ENCODE results near the gene BACE2.
"Not testable (repeated sequence)": the region's sequence is repeated elsewhere in the genome, so short reads cannot be mapped to it uniquely, and the experiment has no call there.

BACE2 gene

DNA sequence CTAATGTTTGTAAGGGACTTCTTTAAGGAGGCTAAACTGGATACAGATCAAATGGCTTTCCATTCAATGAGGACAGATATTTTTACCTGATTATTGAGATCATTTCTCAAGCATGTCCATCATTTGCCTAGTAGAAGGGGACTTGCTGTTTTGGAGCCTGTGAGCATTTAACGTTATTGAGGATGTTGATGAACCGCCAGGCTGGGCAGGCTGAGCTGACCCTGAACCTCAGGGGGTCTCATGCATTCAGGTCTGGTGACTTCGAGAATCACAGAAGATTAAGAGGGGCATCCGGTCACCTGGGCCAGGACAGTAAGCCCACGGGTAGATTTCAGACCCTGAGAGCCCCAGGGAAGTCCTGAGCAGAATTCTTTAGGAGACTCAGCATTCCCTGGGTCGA lies 63.1 kb downstream of the BACE2 start:
- no peak for DNase-seq (ENCODE audit: low read depth, low spot score)
- H3K27ac ChIP-seq, result no peak overlapping the region

DNA sequence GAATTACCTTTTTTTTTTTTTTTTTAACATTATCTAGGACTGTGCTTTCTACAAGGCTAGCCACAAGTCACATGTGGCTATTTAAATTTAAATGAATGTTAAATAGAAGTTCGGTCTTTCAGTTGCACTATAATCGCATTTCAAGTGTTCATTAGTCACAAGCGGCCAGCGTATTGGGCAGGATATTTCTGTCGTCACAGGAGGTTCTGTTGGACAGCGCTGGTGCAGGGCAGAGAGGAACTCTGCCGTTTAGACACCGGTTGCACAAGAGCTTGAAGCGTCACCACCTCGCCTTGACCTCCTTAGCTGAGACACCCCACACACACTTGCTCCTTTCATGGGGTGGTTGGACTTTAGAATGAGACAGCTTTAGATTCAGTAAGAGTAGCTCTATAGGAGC lies 64.1 kb downstream of the BACE2 start:
- H3K27ac ChIP-seq, result no peak overlapping the region
- no peak for DNase-seq (ENCODE audit: low read depth, low spot score)

DNA sequence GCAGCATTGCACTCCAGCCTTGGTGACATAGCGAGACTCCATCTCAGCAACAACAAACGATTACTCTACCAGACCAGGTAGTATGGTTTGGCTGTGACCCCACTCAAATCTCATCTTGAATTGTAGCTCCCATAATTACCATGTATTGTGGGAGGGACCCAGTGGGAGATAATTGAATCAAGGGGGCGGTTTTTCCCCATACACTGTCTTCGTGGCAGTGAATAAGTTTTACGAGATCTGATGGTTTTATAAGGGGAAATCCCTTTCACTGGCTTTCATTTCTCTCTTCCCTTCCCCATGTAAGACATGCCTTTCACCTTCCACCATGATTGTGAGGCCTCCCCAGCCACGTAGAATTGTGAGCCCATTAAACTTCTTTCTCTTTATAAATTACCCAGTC lies 66.0 kb downstream of the BACE2 start:
- no peak for DNase-seq (ENCODE audit: low read depth, low spot score)
- no peak overlapping the region for H3K27ac ChIP-seq

DNA sequence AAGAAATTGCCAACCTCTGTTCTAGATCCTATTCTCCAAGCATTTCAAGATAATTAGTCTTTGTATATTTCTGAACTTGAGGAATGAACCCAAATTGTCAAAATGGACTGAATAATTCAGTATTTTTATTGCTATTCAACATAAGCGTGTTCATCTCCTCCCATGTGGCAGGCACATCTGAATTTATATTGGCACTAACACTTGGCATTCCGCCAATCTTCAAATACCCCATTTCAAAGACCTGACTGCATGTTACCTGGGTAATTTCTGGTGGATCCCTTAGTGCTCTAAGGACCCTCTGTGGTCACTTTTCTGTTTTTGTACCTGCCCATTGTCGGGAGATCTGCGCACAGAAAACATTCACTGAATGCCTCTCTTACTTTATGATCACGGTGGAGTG lies 66.6 kb downstream of the BACE2 start:
- no peak for DNase-seq (ENCODE audit: low read depth, low spot score)

DNA sequence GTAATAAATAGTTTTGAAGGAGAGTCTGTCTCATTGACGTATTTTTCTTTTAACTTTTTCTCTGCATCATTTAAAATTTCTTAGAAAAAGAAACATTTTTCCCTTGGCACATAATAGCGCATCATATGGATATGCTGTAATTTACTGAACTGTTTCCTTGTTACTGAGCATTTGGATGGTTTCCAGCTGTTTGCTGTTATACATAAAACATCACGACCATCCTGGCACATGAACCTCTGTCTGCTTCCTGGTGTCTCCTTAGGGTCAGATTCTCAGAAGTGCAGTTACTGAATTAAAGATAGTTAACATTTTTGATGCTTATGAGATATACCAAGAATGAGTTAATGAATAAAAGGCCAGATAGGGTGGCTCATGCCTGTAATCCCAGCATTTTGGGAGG lies 67.2 kb downstream of the BACE2 start:
- DNase-seq (ENCODE audit: low read depth, low spot score), result no peak
- H3K27ac ChIP-seq, result no peak overlapping the region

More for the DNA sequence above, 66.6 kb downstream of the BACE2 start:
- H3K27ac ChIP-seq, result no peak overlapping the region

DNA sequence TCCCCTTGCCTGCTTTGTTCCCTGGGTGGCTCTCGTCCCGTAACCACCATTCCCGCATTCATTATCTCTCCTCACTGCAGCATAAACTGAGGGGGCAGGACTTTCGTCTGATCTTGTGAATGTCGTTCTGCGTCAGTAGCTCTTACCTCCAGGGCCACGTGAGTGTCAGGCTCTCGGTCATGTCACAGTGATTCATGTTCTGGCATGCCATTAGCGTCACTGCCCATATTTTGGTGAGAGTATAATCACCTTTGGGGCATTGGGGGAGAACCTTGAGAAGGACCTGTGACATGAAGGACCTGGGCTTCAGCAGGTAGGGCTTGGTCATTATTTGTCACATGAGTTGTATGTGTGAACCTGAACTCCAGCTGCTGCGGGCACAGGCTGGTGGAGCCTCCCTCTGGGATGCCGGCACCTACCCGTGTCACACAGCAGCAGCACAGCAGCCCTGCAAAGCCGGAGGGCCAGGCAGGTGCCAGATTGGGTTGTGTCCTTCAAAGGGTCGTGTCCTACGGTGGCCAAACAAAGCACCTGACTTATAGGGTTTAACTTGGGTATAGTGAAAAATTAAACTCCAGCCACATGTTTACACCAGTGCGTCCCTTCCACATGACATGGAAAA lies 68.5 kb downstream of the BACE2 start:
- H3K27ac ChIP-seq, result no peak overlapping the region
- DNase-seq (ENCODE audit: low read depth, low spot score), result no peak

DNA sequence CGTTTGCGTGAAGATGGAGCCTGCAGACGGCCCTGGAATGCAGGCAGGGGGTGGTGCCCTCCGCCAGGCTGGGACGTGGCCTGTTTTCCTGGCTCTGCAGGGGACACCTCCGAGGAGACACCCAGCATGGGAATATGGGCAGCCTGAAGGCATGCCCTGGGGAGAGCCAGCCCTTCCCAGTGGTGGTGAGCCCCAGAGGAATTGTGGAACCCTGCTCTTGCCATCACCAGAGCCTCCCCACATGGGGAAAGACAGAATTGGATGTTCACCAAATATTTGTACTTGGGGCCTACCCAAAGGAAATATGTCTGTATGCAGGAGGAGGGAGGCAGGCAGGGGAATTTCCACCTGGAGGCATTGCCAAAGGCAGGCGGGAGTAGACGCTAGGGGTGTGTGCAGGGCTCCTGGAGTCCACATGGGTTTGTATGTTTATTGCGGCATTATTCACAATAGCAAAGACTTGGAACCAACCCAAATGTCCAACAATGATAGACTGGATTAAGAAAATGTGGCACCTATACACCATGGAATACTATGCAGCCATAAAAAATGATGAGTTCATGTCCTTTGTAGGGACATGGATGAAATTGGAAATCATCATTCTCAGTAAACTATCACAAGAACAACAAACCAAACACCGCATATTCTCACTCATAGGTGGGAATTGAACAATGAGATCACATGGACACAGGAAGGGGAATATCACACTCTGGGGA lies 70.3 kb downstream of the BACE2 start:
- not testable (repeated sequence) for DNase-seq (ENCODE audit: low read depth, low spot score); H3K27ac ChIP-seq

DNA sequence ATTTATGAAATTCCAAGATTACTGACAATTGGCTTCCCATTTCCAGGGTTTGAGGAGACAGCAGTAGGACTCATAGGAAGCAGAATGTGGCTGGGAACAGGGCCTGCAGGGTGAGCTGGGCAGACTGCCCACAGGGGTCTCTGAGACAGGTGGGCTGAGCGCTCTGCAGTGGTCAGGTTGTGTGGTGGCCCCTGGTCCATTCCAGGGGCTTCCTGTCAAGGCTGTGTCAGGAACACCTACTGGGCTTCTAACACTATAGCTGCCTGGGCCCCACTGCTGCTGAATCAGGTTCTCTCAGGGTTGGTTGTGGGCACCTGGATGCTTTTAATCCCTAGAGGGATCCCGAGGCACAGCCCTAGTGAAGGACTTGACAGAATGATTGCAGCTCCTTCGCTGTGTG lies 72.1 kb downstream of the BACE2 start:
- no peak overlapping the region for H3K27ac ChIP-seq
- no peak for DNase-seq (ENCODE audit: low read depth, low spot score)

DNA sequence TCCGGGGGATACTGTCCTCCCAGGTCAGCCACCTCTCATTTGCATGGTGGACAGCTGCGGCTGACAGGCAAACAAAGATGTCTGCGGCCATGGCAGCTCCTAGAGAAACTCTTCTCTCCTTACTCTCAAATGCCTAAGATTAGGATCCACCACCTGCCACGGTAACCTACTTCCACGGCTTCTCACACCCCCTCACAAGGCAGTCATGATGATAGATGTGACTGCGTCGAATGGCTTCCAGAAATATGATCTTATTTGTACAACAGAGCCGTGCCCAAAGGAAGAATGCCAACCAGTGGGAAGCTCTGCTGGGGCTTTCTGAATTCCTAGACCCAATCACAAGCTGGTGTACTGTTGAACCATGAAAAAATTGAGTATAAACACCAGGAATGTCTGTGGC lies 73.4 kb downstream of the BACE2 start:
- H3K27ac ChIP-seq, result no peak overlapping the region
- DNase-seq (ENCODE audit: low read depth, low spot score), result no peak

DNA sequence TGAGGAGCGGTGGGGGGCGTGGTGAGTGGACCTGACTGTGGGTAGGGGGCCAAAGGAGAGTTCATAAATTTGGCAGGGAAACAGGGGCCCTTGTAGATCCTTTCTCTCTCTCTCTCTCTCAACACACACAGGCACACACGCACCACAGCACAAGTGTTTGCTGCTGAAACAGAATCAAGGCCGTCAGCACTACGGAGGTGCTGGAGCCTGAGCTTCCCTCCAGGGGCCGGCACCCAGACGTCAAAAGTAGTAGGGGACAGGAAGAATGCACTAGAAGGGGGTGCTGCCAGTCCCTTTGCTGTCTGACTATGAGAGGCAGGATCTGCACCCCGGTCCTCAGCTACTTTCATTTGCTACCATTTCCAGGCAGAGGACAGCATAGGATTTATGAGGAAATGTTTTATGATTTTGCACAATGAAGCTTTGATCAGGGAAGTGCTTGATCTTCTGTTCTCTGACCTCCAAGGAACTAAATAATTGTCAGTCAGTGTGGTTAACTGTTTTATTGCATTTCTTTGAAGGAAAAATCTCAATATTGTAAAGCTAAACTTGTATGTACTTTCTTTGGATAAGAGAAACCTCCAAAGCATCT lies 74.4 kb downstream of the BACE2 start:
- no peak for DNase-seq (ENCODE audit: low read depth, low spot score)

DNA sequence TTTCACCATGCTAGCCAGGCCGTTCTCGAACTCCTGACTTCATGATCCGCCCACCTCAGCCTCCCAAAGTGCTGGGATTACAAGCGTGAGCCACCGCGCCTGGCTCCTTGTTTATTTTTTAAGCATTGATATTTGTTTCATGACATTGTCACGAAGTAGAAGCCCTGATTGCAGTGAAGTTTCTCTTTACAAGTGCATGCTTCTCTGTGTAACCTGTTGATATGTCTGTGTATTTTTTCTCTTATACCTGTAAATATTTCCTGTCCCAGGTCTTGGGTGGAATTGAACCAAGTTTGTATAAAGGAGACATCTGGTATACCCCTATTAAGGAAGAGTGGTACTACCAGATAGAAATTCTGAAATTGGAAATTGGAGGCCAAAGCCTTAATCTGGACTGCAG lies 75.1 kb downstream of the BACE2 start:
- no peak overlapping the region for H3K27ac ChIP-seq
- DNase-seq (ENCODE audit: low read depth, low spot score), result no peak

More for the DNA sequence above, 74.4 kb downstream of the BACE2 start:
- no peak overlapping the region for H3K27ac ChIP-seq

DNA sequence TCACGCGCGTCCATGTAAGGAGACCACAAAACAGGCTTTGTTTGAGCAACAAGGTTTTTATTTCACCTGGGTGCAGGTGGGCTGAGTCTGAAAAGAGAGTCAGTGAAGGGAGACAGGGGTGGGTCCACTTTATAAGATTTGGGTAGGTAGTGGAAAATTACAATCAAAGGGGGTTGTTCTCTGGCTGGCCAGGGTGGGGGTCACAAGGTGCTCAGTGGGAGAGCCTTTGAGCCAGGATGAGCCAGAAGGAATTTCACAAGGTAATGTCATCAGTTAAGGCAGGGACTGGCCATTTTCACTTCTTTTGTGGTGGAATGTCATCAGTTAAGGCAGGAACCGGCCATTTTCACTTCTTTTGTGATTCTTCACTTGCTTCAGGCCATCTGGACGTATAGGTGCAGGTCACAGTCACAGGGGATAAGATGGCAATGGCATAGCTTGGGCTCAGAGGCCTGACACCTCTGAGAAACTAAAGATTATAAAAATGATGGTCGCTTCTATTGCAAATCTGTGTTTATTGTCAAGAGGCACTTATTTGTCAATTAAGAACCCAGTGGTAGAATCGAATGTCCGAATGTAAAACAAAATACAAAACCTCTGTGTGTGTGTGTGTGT lies 76.4 kb downstream of the BACE2 start:
- DNase-seq (ENCODE audit: low read depth, low spot score); H3K27ac ChIP-seq: not testable (repeated sequence)

DNA sequence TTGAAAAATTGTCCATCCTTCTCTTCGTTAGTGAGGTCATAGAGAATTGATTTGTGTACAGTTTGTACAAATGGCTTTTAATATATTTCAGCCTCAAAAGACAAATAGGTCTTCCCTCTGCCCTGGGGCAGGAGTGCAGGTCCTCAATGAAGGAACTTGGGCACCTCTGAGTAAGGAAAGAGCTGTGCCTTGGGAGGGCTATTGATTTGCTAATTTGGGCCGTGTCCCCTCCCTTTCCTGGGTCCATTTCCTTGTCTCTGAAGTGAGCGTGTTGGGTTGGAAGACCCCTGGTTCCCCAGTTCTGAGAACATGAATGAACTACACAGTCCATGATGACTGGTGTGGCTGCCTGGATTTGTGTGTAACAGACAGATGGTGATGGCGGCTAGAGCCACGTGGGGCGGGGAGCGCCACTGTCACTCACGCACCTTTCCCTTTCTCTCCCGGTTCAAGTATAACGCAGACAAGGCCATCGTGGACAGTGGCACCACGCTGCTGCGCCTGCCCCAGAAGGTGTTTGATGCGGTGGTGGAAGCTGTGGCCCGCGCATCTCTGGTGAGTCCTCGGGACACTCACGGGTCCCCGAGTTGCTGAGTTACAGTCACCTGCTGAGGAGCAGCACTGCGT lies 77.7 kb downstream of the BACE2 start:
- H3K27ac ChIP-seq, result no peak overlapping the region
- no peak for DNase-seq (ENCODE audit: low read depth, low spot score)

DNA sequence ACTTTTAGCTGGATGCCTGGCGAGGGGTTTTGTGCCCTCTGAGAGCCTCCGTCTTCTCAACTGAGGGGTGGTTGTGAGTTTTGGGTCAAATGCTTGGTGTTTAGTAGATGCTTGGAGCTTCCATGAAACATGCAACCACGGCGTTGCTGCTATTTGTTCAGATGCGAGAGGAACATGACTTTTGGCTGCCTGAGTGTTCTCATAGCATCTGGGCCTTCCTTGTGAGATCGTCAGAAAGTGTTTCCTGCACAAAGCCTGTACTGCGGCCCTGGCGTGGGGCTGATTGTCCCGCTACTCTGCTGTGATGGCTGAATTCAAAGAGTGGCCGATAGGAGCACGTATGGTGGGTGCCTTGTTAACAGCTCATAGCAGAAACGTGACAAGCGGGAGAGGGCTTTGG lies 78.8 kb downstream of the BACE2 start:
- H3K27ac ChIP-seq, result no peak overlapping the region
- no peak for DNase-seq (ENCODE audit: low read depth, low spot score)

DNA sequence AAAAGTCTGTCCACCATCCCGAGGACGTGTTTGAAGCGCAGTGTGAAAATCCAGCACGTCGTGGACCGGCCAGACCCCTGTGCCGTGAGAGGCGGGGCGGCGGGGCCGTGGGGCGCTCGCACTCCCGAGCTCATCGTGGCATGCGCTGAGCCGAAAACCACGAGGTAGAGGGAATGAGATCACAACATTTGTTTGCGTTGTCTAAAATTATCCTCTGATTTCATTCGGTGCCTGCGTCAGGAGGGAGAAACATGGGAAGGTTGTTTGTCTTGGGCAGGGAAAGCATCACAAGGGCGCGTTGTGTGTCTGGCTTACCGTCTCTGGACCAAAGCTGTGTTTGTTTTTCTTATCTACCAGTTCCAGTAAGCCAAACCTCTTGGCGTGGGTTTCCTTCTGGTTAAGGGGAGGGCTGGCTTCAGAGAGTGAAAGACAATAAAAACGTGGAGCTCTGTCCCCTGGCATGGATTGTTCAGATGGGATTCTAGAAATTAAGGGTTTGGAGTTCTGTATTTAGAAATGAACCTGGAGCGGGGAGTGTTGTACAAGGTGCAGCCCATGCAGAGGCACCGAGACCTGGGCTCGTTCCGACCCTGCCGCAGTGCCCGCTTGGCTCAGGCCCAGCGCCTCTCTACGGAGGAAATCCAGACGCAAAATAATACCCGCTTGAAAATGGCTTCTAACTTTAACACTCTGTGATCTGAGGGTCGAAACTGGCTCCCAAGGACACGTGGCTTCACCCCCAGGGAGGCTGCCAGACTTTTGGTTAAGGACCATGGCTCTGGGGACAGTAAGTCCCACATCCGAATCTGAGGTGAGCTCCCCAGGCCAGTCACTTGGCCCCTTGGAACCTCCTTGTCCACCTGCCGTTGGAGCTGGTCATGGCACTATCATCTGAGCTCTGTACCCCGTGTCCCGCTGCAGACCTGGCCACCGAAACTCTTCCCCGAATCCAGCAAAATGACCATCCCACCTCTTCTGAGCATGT lies 79.9 kb downstream of the BACE2 start:
- DNase-seq (ENCODE audit: low read depth, low spot score), result no peak
- H3K27ac ChIP-seq, result no peak overlapping the region

DNA sequence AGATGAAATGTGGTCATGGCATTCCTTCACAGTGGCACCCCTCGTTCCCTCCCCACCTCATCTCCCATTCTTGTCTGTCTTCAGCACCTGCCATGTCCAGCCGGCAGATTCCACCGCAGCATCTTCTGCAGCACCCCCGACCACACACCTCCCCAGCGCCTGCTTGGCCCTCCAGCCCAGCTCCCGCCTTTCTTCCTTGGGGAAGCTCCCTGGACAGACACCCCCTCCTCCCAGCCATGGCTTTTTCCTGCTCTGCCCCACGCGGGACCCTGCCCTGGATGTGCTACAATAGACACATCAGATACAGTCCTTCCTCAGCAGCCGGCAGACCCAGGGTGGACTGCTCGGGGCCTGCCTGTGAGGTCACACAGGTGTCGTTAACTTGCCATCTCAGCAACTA lies 81.5 kb downstream of the BACE2 start:
- no peak for DNase-seq (ENCODE audit: low read depth, low spot score)
- H3K27ac ChIP-seq, result no peak overlapping the region

DNA sequence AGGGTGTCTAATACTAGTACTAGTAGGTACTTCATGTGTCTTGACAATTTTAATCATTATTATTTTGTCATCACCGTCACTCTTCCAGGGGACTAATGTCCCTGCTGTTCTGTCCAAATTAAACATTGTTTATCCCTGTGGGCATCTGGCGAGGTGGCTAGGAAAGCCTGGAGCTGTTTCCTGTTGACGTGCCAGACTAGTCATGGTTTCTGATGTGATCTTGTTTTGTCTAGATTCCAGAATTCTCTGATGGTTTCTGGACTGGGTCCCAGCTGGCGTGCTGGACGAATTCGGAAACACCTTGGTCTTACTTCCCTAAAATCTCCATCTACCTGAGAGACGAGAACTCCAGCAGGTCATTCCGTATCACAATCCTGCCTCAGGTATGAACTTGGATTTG lies 82.6 kb downstream of the BACE2 start:
- peak overlapping the region; percentile 8 for H3K27ac ChIP-seq
- DNase-seq (ENCODE audit: low read depth, low spot score), result no peak

DNA sequence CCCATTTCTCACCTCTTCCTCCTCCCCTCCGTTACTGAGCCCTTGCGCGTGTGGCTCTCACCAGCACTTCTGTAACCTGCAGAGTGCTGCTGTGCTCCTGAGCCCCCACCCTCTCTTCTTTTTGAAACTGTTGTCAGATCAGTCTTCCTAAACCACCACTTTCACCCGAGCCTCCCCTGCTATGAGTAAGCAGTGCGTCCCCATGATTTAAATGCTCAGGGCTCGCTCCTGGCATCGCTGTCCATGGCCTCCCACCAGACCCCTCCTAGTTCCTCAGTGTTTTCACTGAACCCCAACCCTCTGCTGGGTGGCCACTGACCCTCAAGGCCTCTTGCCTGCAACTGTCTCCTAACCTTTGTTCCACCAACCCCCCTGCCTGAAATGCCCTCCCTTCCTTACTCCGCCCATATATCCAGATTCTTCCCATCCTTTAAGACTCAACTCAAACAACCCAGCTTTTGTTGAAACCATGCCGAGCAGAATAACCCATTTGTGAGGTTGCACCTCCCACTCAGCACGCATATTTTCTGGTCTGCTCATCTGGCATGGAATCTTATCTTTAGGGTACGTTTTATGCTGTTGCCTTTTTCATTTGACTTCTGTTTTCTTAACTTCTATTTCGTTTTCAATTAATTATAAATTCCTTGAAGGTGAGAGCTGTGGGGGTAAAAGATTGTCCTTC lies 84.1 kb downstream of the BACE2 start:
- H3K27ac ChIP-seq, result no peak overlapping the region
- DNase-seq (ENCODE audit: low read depth, low spot score), result no peak

DNA sequence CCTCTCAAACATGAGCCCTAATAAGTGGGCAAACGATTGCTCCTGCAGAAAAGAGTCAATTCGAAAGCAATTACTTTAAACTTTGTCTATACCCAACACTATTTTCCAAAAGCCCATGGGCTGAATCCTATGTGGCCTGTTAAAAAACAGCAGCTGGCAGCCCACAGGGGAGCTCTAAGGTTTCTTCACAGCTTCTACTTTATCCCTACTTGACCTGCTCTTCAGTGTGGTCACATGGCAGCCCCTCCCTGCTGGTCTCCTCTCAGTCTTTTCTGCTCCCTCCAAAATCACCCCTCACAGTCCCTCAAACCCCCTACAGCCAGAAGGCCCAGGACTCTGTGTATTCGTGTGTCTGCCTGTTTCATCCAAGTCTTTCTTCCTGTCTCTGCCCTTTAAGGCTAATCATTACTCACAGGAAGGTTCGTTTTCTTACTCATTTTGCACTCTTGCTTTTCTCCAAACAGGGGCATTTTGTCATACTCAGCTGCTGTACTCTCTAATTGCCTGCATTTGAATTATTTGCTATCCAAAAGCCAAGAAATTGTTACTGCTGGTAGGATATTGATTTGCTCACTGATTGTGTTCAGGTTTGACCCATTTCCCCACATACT lies 86.2 kb downstream of the BACE2 start:
- no peak overlapping the region for H3K27ac ChIP-seq
- no peak for DNase-seq (ENCODE audit: low read depth, low spot score)

All from epithelial cell of prostate (primary cell).